ENCODE data around the gene GAK.
A peak's percentile ranks its signal among the peaks of the same experiment; 100 is the strongest.
"Not testable (repeated sequence)": the region's sequence is repeated elsewhere in the genome, so short reads cannot be mapped to it uniquely, and the experiment has no call there.

GAK gene

GRCh38 chr4:949656-950055 lies 17.5 kb upstream of the GAK start:
- H3K36me3 Mint-ChIP-seq, result peaks cover 41% of the 10 kb centered on the region
- no peak overlapping the region for H3K27ac Mint-ChIP-seq
- ATAC-seq, result no peak
- H3K27me3 Mint-ChIP-seq, result no peaks in the 10 kb centered on the region
- H3K4me3 Mint-ChIP-seq, result no peak overlapping the region
- H3K4me1 Mint-ChIP-seq, result peaks cover 29% of the 10 kb centered on the region
- no peaks in the 10 kb centered on the region for H3K9me3 Mint-ChIP-seq

- Mint-ChIP-seq H3K36me3 (peaks cover 33% of the 10 kb centered on the region), H3K9me3 (no peaks in the 10 kb centered on the region), H3K4me3 (no peak overlapping the region), H3K27ac (no peak overlapping the region), H3K4me1 (peaks cover 29% of the 10 kb centered on the region), H3K27me3 (no peaks in the 10 kb centered on the region)
- no peak for ATAC-seq
Observed at GRCh38 chr4:948936-949300, 16.8 kb upstream of the GAK start.

- ATAC-seq, result no peak
- Mint-ChIP-seq H3K36me3 (peaks cover 33% of the 10 kb centered on the region), H3K4me1 (peaks cover 29% of the 10 kb centered on the region), H3K27ac (no peak overlapping the region), H3K27me3 (no peaks in the 10 kb centered on the region), H3K4me3 (no peak overlapping the region), H3K9me3 (no peaks in the 10 kb centered on the region)
Observed at GRCh38 chr4:948101-948935, 16.2 kb upstream of the GAK start.

- Mint-ChIP-seq H3K4me3 (no peak overlapping the region), H3K27ac (no peak overlapping the region), H3K36me3 (peaks cover 31% of the 10 kb centered on the region), H3K9me3 (no peaks in the 10 kb centered on the region), H3K4me1 (peaks cover 29% of the 10 kb centered on the region), H3K27me3 (no peaks in the 10 kb centered on the region)
- no peak for ATAC-seq
Observed at GRCh38 chr4:947491-947971, 15.4 kb upstream of the GAK start.

- Mint-ChIP-seq H3K27me3 (no peaks in the 10 kb centered on the region), H3K9me3 (no peaks in the 10 kb centered on the region), H3K27ac (peak overlapping the region; percentile 64), H3K4me1 (peaks cover 29% of the 10 kb centered on the region), H3K36me3 (peaks cover 25% of the 10 kb centered on the region), H3K4me3 (peak overlapping the region; percentile 7)
- peak; percentile 54 for ATAC-seq
Observed at GRCh38 chr4:946517-947471, 14.7 kb upstream of the GAK start.

- Mint-ChIP-seq H3K36me3 (peaks cover 25% of the 10 kb centered on the region), H3K4me3 (no peak overlapping the region), H3K4me1 (peaks cover 29% of the 10 kb centered on the region), H3K27me3 (no peaks in the 10 kb centered on the region), H3K9me3 (no peaks in the 10 kb centered on the region), H3K27ac (peak overlapping the region; percentile 64)
- ATAC-seq, result no peak
Observed at GRCh38 chr4:946103-946450, 14.0 kb upstream of the GAK start.

GRCh38 chr4:945274-946102 lies 13.4 kb upstream of the GAK start:
- H3K27me3 Mint-ChIP-seq, result no peaks in the 10 kb centered on the region
- H3K4me3 Mint-ChIP-seq, result no peak overlapping the region
- peak overlapping the region; percentile 64 for H3K27ac Mint-ChIP-seq
- ATAC-seq, result no peak
- peaks cover 29% of the 10 kb centered on the region for H3K4me1 Mint-ChIP-seq
- H3K36me3 Mint-ChIP-seq, result peaks cover 25% of the 10 kb centered on the region
- H3K9me3 Mint-ChIP-seq, result no peaks in the 10 kb centered on the region

DNA sequence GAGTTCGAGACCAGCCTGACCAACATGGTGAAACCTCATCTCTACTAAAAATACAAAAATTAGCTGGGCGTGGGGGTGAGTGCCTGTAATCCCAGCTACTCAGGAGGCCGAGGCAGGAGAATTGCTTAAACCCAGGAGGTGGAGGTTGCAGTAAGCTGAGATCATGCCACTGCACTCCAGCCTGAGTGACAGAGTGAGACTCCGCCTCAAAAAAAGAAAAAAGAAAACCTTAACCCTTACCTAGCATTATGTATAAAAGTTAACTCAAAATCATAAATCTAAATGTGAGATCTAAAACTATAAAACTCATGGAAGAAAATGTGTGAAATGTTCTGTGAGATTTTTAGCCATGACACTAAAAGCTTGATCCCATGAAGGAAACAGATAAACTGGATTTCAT lies 7.4 kb upstream of the GAK start:
- not testable (repeated sequence) for ATAC-seq, H3K9me3 Mint-ChIP-seq, H3K36me3 Mint-ChIP-seq, H3K4me3 Mint-ChIP-seq, H3K27me3 Mint-ChIP-seq, H3K27ac Mint-ChIP-seq
- H3K4me1 Mint-ChIP-seq, result peaks cover 22% of the 10 kb centered on the region

DNA sequence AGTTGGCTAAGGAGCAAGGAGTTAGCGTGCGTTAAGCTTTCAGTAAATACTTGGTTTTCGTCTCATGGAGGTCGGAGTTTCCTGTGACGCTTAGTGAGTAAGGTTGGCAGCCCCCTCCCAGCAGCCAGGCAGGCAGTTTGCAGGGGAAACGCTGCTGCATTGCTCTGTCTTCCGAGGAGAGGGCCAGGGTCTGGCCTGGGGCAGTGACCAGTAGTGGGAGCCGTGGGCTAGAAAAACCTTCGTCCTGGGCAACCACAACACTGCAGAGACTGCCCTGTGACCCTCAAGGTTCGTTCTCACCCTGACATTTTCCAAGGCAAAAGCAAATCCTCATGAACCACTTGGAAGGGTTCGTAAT lies 576 bp upstream of the GAK start:
- Mint-ChIP-seq H3K9me3 (no peaks in the 10 kb centered on the region), H3K4me3 (peak overlapping the region; percentile 83), H3K4me1 (peaks cover 73% of the 10 kb centered on the region), H3K36me3 (no peaks in the 10 kb centered on the region), H3K27me3 (no peaks in the 10 kb centered on the region), H3K27ac (peak overlapping the region; percentile 95)
- peak; percentile 1 for ATAC-seq

DNA sequence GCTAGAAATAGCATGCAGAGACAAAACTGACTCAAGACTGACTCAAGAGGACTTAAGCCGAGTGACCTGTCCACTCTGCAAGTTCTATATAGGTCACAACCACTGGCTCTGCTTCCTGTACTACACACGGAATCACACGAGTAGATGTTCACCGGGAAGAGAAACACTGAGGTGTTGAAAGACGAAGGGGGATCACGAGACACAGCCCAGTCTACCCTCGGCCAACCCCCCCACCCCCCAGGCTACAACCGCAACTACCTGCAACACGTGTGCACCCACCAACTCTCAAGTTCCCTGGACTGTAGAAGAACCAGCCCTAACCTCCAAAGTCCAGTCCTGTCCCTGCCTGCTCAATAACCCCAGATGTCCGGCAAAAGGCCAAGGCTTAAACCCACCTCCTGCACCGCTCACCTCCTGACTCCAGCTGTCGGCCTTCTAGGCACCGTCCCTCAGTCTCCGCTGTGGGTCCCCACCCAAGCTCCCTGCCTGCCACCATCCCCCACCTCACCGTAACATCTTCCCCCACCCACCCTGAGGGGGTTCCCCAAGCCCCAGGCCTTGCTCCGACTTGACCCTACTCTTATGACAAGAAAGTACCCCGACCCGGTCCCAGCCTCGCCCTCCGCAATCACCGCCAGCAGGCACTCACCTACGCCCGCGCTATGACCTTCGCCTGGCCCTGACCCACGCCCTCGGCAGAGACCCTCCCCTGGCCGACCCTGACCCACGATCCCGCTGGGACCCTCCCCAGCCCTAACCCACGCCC lies 739 bp downstream of the GAK start:
- H3K4me1 Mint-ChIP-seq, result peaks cover 72% of the 10 kb centered on the region
- no peaks in the 10 kb centered on the region for H3K9me3 Mint-ChIP-seq
- no peaks in the 10 kb centered on the region for H3K36me3 Mint-ChIP-seq
- ATAC-seq, result peak; percentile 27
- no peaks in the 10 kb centered on the region for H3K27me3 Mint-ChIP-seq
- peak overlapping the region; percentile 95 for H3K27ac Mint-ChIP-seq
- H3K4me3 Mint-ChIP-seq, result peak overlapping the region; percentile 83

DNA sequence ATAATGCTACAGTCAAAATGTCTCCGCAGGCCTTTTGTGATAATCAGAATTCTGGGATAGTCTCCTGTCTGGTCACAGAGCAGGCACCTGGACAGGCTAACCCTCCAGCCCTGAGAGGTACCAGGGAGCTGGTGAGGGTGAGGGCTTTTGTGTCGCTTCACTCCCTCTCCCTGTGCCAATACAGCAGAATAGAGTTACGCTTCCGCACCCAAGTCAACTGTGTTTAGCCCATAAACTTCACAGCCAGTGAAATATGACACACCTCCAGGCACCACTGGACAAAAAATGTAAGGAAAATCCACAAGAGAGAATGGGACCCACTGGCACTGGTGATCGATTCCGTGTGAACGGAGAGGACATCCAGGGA lies 1.3 kb downstream of the GAK start:
- no peaks in the 10 kb centered on the region for H3K36me3 Mint-ChIP-seq
- peak overlapping the region; percentile 95 for H3K27ac Mint-ChIP-seq
- H3K4me3 Mint-ChIP-seq, result peak overlapping the region; percentile 83
- H3K9me3 Mint-ChIP-seq, result no peaks in the 10 kb centered on the region
- peaks cover 72% of the 10 kb centered on the region for H3K4me1 Mint-ChIP-seq
- no peaks in the 10 kb centered on the region for H3K27me3 Mint-ChIP-seq
- ATAC-seq, result no peak

- no peaks in the 10 kb centered on the region for H3K27me3 Mint-ChIP-seq
- no peak for ATAC-seq
- H3K9me3 Mint-ChIP-seq, result no peaks in the 10 kb centered on the region
- H3K27ac Mint-ChIP-seq, result peak overlapping the region; percentile 95
- H3K4me1 Mint-ChIP-seq, result peaks cover 72% of the 10 kb centered on the region
- H3K4me3 Mint-ChIP-seq, result peak overlapping the region; percentile 83
- H3K36me3 Mint-ChIP-seq, result no peaks in the 10 kb centered on the region
Observed at GRCh38 chr4:930028-930551, 2.0 kb downstream of the GAK start.

DNA sequence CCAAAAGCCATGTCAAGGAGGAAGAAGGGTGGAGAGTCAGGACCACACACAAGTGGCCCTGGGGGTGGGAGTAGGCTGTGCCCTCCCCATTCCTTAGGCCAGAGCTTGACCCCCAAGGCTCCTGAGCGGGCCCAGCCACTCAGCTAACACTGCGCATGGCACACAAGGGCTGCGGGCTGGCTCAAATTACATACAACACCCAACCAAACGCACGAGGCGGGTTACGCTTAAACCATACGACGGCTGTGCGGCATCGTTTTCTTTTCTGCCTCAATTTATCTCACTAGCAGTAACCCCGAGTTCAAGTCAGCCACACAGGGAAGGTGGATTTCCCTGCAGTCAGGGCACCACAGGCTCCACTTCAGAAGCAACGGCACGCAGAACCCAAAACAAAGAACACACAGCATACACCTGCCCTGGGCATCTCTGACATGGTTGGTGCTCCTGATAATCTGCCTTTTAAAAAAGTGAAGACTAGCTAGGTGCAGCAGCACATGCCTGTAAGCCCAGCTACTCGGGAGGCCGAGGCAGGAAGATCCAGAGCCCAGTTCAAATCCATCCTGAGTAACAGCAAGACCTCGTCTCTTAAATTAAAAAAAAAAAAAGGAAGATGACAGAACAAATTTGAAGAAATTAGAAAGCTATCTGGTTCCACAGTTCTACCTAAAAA lies 2.9 kb downstream of the GAK start:
- Mint-ChIP-seq H3K27me3 (no peaks in the 10 kb centered on the region), H3K36me3 (no peaks in the 10 kb centered on the region), H3K9me3 (no peaks in the 10 kb centered on the region), H3K27ac (no peak overlapping the region), H3K4me3 (no peak overlapping the region), H3K4me1 (peaks cover 72% of the 10 kb centered on the region)
- no peak for ATAC-seq

DNA sequence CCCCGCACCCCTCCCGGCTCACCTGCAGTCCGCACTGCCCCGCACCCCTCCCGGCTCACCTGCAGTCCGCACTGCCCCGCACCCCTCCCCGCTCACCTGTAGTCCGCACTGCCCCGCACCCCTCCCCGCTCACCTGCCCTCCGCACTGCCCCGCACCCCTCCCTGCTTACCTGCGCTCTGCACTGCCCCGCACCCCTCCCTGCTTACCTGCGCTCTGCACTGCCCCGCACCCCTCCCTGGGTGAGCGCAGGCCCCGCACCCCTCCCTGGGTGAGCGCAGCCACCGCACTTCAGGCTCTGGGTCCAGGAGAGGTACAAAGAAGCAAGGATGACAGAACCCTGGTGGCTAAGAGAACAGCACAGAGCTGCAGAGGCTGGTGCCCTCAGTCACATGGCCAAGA lies 4.5 kb downstream of the GAK start:
- H3K36me3 Mint-ChIP-seq, H3K4me3 Mint-ChIP-seq, ATAC-seq, H3K27me3 Mint-ChIP-seq, H3K27ac Mint-ChIP-seq, H3K9me3 Mint-ChIP-seq: not testable (repeated sequence)
- peaks cover 77% of the 10 kb centered on the region for H3K4me1 Mint-ChIP-seq
